ENCODE measurements around the gene EID3. TPM values are rescaled to one million over a fixed set of nuclear protein-coding genes. Genes with fewer than 3 reads are reported as not detected.
"Not testable (repeated sequence)": the region's sequence is repeated elsewhere in the genome, so short reads cannot be mapped to it uniquely, and the experiment has no call there.

Gene EID3
- total and polyA plus RNA-seq, 8 donors, result 1.6 to 78.1 (median 19.5) TPM

DNA sequence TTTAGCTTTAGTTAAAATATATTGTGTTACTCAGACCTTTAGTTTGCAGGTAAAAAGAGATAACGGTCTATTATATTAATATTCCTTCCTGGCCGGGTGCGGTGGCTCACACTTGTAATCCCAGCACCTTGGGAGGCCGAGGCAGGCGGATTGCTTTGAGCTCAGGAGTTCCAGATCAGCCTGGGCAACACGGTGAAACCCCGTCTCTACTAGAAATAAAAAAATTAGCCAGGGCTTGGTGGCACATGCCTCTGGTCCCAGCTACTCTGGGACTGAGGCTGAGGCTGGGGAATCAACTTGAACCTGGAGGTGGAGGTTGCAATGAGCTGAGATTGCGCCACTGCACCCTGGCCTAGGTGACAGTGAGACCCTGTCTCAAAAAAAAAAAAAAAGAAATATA lies 13.2 kb upstream of the EID3 start:
- peaks cover 24 to 82% (median 51%) of the 10 kb centered on the region in 4 donors for H3K4me1 ChIP-seq
- no peaks in the 10 kb centered on the region for H3K9me3 ChIP-seq
- H3K36me3 ChIP-seq, result peaks cover 26 to 50% (median 44%) of the 10 kb centered on the region in 4 donors
- TF ChIP-seq POLR2AphosphoS5 (IDR thresholded peaks at IDR 0.05), result no peak
- TF ChIP-seq POLR2A (IDR thresholded peaks at IDR 0.05), result no peak
- TF ChIP-seq, protein P1, sequence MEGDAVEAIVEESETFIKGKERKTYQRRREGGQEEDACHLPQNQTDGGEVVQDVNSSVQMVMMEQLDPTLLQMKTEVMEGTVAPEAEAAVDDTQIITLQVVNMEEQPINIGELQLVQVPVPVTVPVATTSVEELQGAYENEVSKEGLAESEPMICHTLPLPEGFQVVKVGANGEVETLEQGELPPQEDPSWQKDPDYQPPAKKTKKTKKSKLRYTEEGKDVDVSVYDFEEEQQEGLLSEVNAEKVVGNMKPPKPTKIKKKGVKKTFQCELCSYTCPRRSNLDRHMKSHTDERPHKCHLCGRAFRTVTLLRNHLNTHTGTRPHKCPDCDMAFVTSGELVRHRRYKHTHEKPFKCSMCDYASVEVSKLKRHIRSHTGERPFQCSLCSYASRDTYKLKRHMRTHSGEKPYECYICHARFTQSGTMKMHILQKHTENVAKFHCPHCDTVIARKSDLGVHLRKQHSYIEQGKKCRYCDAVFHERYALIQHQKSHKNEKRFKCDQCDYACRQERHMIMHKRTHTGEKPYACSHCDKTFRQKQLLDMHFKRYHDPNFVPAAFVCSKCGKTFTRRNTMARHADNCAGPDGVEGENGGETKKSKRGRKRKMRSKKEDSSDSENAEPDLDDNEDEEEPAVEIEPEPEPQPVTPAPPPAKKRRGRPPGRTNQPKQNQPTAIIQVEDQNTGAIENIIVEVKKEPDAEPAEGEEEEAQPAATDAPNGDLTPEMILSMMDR (IDR thresholded peaks at IDR 0.05), result no peak
- TF ChIP-seq EP300 (IDR thresholded peaks at IDR 0.05), result no peak
- H3K27me3 ChIP-seq, result no peaks in the 10 kb centered on the region
- 85 to 98% (median 90%) methylated on average over 8 of the region's 8 CpGs for WGBS, 5 donors
- intact Hi-C loops (cut with DNase I; ENCODE audit: low total_unique reads), result no loop called here
- peak overlapping the region in 1 of 5 donors; percentile 94 for H3K27ac ChIP-seq
- DNase-seq, result no peak
- H3K4me3 ChIP-seq, result peak overlapping the region in 3 of 4 donors; percentile 58 to 70 (median 59)

DNA sequence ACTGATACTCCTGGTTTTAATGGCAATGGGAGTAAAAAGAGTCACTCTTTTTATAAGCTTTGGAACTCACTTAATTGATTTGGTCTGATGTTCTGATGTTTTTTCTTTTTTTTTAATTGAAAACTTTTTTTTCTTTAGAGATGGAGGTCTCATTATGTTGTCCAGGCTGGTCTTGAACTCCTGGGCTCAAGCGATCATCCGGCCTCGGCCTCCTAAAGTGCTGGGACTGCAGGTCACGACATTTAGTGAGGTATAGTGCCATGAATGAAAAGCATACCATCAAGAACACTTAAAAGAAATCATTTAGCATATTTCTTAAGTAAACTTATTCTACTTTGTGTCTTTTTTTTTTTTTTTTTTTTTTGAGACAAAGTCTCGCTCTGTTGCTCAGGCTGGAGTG lies 12.7 kb upstream of the EID3 start:
- peaks cover 22 to 82% (median 52%) of the 10 kb centered on the region in 4 donors for H3K4me1 ChIP-seq
- H3K36me3 ChIP-seq, result peaks cover 26 to 55% (median 49%) of the 10 kb centered on the region in 4 donors
- no peak for DNase-seq
- TF ChIP-seq, protein P1 (IDR thresholded peaks at IDR 0.05), result no peak
- TF ChIP-seq POLR2A (IDR thresholded peaks at IDR 0.05) (no peak), POLR2AphosphoS5 (IDR thresholded peaks at IDR 0.05) (no peak), EP300 (IDR thresholded peaks at IDR 0.05) (no peak)
- no peak overlapping the region for H3K4me3 ChIP-seq
- H3K9me3 ChIP-seq, result no peaks in the 10 kb centered on the region
- no peaks in the 10 kb centered on the region for H3K27me3 ChIP-seq
- H3K27ac ChIP-seq, result no peak overlapping the region
- intact Hi-C loops (cut with DNase I; ENCODE audit: low total_unique reads), result no loop called here
- 93 to 100% (median 95%) methylated on average over 4 to 5 of the region's 5 CpGs for WGBS, 5 donors

GRCh38 chr12:104291867-104292524 lies 11.5 kb upstream of the EID3 start:
- no peak for DNase-seq
- Histone ChIP-seq H3K27me3 (no peaks in the 10 kb centered on the region), H3K36me3 (peaks cover 37 to 67% (median 59%) of the 10 kb centered on the region in 4 donors), H3K4me3 (peak overlapping the region in 1 of 4 donors; percentile 12), H3K4me1 (peaks cover 14 to 82% (median 54%) of the 10 kb centered on the region in 4 donors), H3K9me3 (no peaks in the 10 kb centered on the region), H3K27ac (no peak overlapping the region)
- intact Hi-C loops (cut with DNase I; ENCODE audit: low total_unique reads), result no loop called here
- TF ChIP-seq EP300 (IDR thresholded peaks at IDR 0.05), result no peak
- no peak for TF ChIP-seq POLR2AphosphoS5 (IDR thresholded peaks at IDR 0.05)
- no peak for TF ChIP-seq POLR2A (IDR thresholded peaks at IDR 0.05)
- 64 to 86% (median 85%) methylated on average over 4 to 5 of the region's 5 CpGs for WGBS, 5 donors

GRCh38 chr12:104292872-104293794 lies 10.4 kb upstream of the EID3 start:
- no peak for DNase-seq

GRCh38 chr12:104294158-104294859 lies 9.2 kb upstream of the EID3 start:
- H3K36me3 ChIP-seq, result peaks cover 42 to 88% (median 74%) of the 10 kb centered on the region in 4 donors
- DNase-seq; H3K9me3 ChIP-seq; H3K27me3 ChIP-seq; intact Hi-C loops (cut with DNase I; ENCODE audit: low total_unique reads): not testable (repeated sequence)
- peak overlapping the region in 1 of 5 donors; percentile 55 for H3K27ac ChIP-seq
- H3K4me1 ChIP-seq, result peaks cover 13 to 97% (median 59%) of the 10 kb centered on the region in 4 donors
- WGBS, 5 donors, result 70 to 81% (median 77%) methylated on average over 10 to 16 of the region's 17 CpGs
- peak overlapping the region in 1 of 4 donors; percentile 3 for H3K4me3 ChIP-seq

More at GRCh38 chr12:104292872-104293794, 10.4 kb upstream of the EID3 start:
- intact Hi-C loops (cut with DNase I; ENCODE audit: low total_unique reads), result no loop called here
- no peaks in the 10 kb centered on the region for H3K9me3 ChIP-seq
- no peak for TF ChIP-seq EP300 (IDR thresholded peaks at IDR 0.05)
- no peak for TF ChIP-seq POLR2A (IDR thresholded peaks at IDR 0.05)
- TF ChIP-seq, protein P1 (IDR thresholded peaks at IDR 0.05), result no peak
- H3K27ac ChIP-seq, result no peak overlapping the region
- H3K27me3 ChIP-seq, result no peaks in the 10 kb centered on the region
- no peak overlapping the region for H3K4me3 ChIP-seq
- WGBS, 5 donors, result 92 to 98% (median 96%) methylated on average over 12 of the region's 12 CpGs
- peaks cover 37 to 78% (median 68%) of the 10 kb centered on the region in 4 donors for H3K36me3 ChIP-seq
- H3K4me1 ChIP-seq, result peaks cover 15 to 87% (median 59%) of the 10 kb centered on the region in 4 donors
